OCI-LY3 (cell line): ENCODE data around the gene COL11A2.

Source experiments
- EZH2phosphoT487 ChIP-seq: fragments of 200-600 bp; shearing (Covaris generic); IDR thresholded peaks from 2 replicates; pipeline ENCODE4 v1.6.1; 2018; ENCODE audit warnings: antibody characterized with exemption, mixed run types, low read depth
- TF ChIP-seq, protein P1 (sequence below): fragments of 200-600, 300-600 bp; sonication (generic); IDR thresholded peaks from 2 replicates; pipeline ENCODE4 v1.5.1; 2014; ENCODE audit warnings: antibody characterized with exemption, low read length, low read depth

DNA sequence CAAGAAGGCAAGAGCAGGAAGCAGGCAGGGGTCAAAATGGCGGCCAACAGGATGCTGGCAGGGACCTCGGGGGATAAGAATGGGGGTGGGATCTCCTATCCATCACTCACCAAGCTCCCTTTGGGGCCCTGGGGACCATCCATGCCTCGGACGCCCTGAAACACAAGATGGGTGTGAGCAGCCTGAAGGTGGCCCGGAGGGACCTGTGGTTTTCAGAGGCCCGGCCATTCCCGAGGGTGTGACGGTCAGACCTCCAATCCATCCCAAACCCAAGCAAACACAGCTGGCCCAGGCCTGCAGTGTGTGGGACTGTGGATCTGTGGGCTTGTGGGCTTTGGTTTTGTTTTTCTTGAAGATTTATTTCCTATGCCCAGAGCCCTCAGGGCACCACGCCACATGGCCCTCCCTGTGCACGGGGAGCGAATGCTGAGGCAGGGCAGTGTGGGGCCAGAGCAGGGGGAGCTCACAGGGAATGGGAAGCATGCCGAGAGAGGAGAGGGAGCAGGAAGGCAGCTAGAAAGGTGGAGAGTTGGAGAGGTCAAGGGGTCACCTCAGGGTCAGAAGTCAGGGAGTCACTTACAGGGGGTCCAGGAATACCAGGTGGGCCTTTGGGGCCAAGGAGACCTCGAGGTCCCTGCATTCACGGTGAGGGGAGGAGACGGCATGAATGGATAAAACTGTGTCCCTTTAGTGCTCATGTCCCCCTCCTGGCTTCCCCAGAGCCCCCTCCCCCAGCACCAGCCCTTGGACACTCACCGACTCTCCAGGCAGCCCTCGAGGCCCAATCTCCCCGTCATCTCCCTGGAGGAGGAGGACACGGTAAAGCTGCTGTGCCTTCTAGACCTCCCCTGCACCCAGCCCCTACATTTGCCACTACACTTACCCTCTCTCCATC, 14.5 kb downstream of the COL11A2 start:
- TF ChIP-seq, protein P1, sequence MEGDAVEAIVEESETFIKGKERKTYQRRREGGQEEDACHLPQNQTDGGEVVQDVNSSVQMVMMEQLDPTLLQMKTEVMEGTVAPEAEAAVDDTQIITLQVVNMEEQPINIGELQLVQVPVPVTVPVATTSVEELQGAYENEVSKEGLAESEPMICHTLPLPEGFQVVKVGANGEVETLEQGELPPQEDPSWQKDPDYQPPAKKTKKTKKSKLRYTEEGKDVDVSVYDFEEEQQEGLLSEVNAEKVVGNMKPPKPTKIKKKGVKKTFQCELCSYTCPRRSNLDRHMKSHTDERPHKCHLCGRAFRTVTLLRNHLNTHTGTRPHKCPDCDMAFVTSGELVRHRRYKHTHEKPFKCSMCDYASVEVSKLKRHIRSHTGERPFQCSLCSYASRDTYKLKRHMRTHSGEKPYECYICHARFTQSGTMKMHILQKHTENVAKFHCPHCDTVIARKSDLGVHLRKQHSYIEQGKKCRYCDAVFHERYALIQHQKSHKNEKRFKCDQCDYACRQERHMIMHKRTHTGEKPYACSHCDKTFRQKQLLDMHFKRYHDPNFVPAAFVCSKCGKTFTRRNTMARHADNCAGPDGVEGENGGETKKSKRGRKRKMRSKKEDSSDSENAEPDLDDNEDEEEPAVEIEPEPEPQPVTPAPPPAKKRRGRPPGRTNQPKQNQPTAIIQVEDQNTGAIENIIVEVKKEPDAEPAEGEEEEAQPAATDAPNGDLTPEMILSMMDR: no peak
- TF ChIP-seq EZH2phosphoT487: no peak
